GM18508 (cell line): ENCODE measurements around the gene VARS2.
"Not testable (repeated sequence)": the region's sequence is repeated elsewhere in the genome, so short reads cannot be mapped to it uniquely, and the experiment has no call there.

Source experiments
- ATAC-seq: cut with Tn5 transposase; IDR thresholded peaks from one replicate; pipeline ENCODE4 v1.9.1; 2021; ENCODE audit warnings: moderate number of reproducible peaks; ENCODE audit not compliant: insufficient read depth, unreplicated experiment

VARS2 gene

GRCh38 chr6:30922447-30922852 lies 8.4 kb downstream of the VARS2 start:
- ATAC-seq = no peak

DNA sequence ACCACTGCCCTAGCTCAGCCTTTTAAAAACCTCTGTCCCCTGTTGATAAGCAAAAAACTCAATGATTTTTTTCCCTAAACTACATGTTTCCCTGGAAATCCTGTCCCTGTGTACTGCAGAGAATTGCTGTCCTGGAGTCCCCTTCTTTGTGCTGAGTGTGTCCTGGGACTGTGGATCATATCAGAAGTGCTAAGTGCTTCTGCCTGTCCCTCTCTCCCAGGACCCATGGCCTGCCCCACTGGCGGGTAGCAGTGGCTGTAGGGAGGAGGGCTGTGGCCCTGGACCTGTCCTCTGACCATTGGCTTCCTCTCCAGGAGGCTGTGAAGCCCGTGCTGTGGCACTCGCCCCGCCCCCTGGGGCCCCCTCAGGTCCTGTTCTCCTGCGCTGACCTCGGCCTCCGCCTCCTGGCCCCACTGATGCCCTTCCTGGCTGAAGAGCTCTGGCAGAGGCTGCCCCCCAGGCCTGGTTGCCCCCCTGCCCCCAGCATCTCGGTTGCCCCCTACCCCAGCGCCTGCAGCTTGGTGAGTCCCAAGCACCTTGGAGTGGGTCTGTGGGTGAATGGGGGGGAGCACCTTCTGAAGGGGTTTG lies 10.1 kb downstream of the VARS2 start:
- ATAC-seq = not testable (repeated sequence)

GRCh38 chr6:30926644-30927043 lies 12.6 kb downstream of the VARS2 start:
- ATAC-seq = no peak

DNA sequence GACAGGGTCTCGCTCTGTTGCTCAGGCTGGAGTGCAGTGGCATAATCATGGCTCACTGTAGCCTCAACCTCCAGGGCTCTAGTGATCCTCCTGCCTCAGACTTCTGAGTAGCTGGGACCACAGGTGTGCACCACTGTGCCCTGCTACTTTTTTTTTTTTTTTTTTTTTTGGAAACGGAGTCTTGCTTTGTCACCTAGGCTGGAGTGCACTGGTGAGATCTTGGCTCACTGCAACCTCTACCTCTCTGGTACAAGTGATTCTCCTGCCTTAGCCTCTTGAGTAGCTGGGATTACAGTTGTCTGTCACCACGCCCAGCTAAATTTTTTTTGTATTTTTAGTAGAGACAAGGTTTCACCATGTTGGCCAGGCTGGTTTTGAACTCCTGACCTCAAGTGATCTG lies 13.0 kb downstream of the VARS2 start:
- ATAC-seq = not testable (repeated sequence)

DNA sequence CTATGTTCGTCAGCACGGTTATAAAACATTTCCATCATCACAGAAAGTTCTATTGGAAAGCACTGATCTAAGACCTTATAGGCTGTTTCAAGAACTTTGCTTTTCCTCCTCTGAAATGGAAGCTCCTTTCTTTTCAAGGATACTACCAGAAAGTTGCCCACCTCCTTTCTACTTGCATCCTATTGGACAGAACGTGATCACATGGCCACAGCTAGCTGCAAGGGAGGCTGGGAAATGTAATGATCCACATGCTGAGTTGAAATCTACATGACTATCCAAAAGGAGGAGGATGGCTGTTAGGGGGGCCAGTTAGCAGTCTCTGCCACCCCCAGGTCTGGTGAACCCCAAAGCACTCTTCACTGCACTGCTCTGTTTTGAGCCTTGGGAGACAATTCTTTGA lies 14.6 kb downstream of the VARS2 start:
- ATAC-seq = no peak

GRCh38 chr6:30930506-30930905 lies 16.5 kb downstream of the VARS2 start:
- ATAC-seq = no peak

- no peak for ATAC-seq
Observed at GRCh38 chr6:30931272-30931671, 17.2 kb downstream of the VARS2 start.

DNA sequence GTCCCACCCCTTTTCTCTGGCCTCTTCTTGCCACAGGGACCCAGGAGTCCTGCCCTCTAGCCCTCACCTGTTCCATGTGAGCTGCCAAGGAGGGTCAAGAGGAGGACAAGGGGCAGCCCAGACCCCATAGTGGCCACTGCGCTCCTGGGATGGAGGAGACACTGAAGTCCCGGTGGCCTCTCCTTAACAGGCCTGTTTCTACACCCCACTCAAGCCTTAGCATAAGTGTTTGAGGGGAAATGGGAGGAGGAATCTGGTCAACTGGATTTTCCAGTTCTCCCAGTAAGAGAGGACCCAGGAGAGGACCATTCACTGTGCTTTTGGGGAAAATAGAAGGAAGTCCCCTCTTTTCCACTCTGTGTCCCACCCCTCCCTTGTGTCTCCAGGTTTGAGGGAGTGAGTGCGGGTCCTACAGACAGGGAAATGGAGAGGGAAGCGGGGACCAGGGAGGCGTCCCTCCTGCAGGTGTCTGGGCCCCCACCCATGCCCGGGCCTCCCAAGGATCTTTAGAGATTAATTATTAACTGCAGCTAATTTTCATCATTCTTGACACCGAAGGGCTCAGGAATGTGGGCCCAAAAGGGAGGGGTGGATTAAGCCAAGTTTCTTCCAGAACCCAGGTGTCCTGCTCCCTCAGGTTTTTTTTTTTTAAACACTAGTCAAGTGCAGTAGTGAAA lies 18.1 kb downstream of the VARS2 start, which contains the start of gene SFTA2:
TSS of gene SFTA2 (minus strand) at position 202 of the 677 bp plus-strand sequence. CDS start at position 128, 74 bp downstream.
- no peak for ATAC-seq

DNA sequence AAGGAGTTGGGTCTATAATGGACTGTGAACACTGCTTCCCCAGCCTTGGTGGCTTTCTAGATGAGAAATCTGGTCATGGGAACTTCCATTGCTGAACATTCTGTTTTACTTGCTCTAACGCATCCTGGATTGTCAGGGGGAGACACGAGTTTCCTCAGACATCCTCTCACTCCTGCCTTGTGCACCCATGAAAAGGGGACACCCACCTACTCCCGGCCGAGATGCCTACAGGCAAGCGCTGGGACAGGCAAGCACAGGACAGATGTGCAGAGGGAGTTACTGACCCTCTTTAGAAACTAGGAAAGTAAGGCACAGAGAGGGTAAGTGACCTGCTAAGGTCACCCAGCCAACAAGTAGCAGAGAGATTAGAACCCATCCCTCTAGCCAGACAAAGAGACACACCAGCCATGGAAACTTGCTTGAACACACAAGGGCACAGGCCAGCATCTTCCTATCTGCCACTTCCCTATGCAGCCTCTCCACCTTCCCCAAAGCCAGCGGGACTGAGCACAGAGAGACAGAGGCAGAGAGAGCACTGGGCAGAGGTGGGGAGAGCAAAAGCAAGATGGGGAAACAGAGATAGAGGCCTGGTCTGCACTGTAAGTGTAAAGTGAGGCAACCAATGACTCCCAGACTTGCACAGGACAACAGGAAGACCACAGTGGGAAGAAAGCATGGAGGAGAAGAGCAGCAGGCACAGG lies 18.8 kb downstream of the VARS2 start:
- no peak for ATAC-seq

- no peak for ATAC-seq
Observed at GRCh38 chr6:30935018-30935417, 21.0 kb downstream of the VARS2 start.

DNA sequence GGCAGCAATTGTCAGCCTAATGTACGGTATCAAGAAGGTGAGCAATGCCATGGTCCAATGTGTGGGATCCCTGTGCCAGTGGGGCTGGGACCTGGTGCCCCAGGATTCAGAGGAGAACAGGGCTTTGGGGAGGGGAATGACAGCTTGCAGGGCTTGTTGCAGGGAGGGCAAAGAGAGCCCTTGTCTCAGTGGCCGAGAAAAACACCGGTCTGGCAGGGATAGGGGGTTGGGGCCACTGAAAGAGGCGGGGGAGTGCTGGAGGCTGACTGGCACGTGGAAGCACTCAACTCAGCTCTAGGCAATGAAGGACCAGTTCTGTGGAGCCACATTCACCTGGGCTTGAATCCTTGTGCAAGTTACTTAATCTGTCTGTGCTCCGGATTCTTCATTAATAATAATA lies 23.2 kb downstream of the VARS2 start:
- ATAC-seq = no peak

DNA sequence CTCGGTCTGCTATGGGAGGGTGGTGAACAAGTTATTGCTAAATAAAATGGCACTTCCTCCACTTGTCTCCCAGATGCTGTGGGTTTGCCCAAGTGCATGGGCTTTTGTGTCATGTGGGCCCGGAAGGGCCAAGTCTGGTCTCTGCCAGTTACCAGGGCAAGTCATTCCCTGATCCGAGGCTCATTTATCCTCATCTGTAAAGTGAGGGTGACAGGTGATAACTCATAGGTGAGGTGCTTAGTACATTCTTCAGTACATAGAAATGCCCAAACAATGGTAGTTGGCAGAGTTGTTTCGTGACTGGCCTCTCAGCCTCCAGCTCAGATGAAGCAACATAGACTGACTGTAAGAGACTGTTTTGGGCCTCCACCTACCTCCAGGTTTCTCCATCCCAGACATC lies 24.7 kb downstream of the VARS2 start:
- no peak for ATAC-seq

DNA sequence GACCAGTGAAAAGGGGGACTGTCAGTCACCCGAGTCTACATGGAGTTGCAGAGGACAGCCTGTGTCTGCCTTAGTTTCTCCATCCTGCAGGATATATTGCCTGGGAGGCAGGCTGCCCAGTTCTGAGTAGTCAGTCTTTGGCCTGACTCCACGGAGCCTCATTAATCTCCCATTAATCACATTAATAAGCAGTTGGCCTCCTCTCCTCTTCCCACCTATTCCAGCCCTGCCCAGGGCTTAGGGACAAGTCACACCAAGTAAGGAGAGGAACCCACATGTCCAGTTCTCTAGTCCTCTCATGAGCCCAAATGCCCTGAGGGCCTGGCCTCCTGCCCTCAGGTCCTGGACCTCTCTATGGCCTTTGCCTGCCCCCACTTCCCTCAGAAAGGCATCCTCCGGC lies 25.4 kb downstream of the VARS2 start:
- ATAC-seq = no peak

GRCh38 chr6:30940361-30940986 lies 26.4 kb downstream of the VARS2 start, which contains the start of gene MUCL3:
Gene MUCL3 (plus strand): TSS chr6:30940973. CDS start chr6:30941000, 27 bp downstream.
- ATAC-seq = no peak

GRCh38 chr6:30942338-30943060 lies 28.5 kb downstream of the VARS2 start:
- ATAC-seq = no peak

DNA sequence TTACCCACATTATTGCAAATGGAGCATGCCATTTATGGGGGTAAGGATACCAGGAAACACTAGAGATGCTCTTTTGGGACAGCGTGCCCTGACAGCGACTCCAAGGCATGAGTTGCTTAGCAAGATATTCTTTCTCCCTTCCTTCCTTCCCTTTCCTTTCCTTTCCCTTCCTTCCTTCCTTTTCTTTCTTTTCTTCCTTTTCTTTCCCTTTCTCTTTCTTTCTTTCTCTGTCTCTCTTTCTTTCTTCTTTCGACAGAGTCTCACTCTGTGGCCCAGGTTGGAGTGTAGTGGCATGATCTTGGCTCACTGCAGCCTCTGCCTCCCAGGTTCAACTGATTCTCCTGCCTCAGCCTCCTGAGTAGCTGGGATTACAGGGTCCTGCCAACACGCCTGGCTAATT lies 30.0 kb downstream of the VARS2 start:
- no peak for ATAC-seq

DNA sequence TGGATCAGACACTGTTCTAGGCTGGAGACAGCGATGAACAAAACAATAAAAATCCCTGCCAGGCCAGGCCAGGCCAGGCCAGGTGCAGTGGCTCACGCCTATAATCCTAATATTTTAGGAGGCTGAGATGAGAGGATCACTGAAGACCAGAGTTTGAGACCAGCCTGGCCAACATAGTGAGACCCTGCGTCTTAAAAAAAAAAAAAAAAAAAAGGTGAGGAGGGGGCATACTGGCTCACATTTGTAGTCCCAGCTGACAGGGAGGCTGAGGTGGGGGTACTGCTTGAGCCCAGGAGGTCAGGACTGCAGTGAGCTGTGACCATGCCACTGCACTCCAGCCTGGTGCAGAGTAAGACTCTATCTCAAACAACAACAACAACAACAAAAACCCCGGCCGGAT lies 31.2 kb downstream of the VARS2 start:
- ATAC-seq = no peak

GRCh38 chr6:30947231-30947630 lies 33.2 kb downstream of the VARS2 start:
- ATAC-seq = no peak

DNA sequence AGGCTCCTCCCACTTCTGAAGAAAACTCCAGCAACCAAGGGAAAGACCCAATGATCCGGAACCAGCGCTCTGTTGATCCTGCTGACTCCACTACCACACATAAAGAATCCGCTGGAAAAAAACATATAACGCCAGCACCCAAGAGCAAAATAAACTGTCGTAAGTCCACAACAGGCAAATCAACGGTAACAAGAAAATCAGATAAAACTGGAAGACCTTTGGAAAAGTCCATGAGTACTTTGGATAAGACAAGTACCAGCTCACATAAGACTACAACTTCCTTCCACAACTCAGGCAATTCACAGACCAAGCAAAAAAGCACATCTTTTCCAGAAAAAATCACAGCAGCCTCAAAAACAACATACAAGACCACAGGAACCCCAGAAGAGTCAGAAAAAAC lies 34.8 kb downstream of the VARS2 start:
- ATAC-seq = no peak

DNA sequence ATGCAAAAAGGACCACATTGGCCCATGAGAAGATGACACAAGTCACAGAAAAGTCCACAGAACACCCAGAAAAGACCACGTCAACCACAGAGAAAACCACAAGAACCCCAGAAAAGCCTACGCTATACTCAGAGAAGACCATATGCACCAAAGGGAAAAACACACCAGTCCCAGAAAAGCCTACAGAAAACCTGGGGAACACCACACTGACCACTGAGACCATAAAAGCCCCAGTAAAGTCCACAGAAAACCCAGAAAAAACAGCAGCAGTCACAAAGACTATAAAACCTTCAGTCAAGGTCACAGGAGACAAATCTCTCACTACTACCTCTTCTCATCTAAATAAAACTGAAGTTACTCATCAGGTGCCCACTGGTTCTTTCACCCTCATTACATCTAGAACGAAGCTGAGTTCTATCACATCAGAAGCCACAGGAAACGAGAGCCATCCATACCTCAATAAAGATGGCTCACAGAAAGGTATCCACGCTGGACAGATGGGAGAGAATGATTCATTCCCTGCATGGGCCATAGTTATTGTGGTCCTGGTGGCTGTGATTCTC lies 38.0 kb downstream of the VARS2 start:
- no peak for ATAC-seq
